SW480 (cell line): ENCODE results near the gene RASSF5.

Experiments used
- DNase-seq: peaks from one replicate; pipeline ENCODE4 v3.0.0-alpha.2; 2016; ENCODE audit warnings: low spot score

Gene RASSF5

GRCh38 chr1:206507284-206508129 lies at the start of gene RASSF5:
TSS of gene RASSF5 (plus strand) at chr1:206507531. CDS start at chr1:206507603, 72 bp downstream.
- peak; percentile 50 for DNase-seq

- DNase-seq: no peak
Measured at GRCh38 chr1:206459703-206460102, 47.6 kb upstream of the RASSF5 start.

GRCh38 chr1:206460836-206461426 lies 46.4 kb upstream of the RASSF5 start:
- no peak for DNase-seq

GRCh38 chr1:206461602-206462455 lies 45.5 kb upstream of the RASSF5 start:
- DNase-seq: peak; percentile 63

- DNase-seq: no peak
Measured at GRCh38 chr1:206463137-206463536, 44.2 kb upstream of the RASSF5 start.

GRCh38 chr1:206463911-206464310 lies 43.4 kb upstream of the RASSF5 start:
- no peak for DNase-seq

- no peak for DNase-seq
Measured at GRCh38 chr1:206464456-206464964, 42.8 kb upstream of the RASSF5 start.

GRCh38 chr1:206465951-206466350 lies 41.4 kb upstream of the RASSF5 start:
- DNase-seq: no peak

GRCh38 chr1:206466840-206467649 lies 40.3 kb upstream of the RASSF5 start:
- DNase-seq: no peak

- no peak for DNase-seq
Measured at GRCh38 chr1:206467915-206468314, 39.4 kb upstream of the RASSF5 start.

- DNase-seq: no peak
Measured at GRCh38 chr1:206468571-206468970, 38.8 kb upstream of the RASSF5 start.

GRCh38 chr1:206469411-206469932 lies 37.9 kb upstream of the RASSF5 start:
- DNase-seq: peak; percentile 39

GRCh38 chr1:206469933-206470691 lies 37.2 kb upstream of the RASSF5 start, which contains the start of gene IKBKE:
TSS of gene IKBKE (plus strand) at chr1:206470476. CDS start at chr1:206473228, 2,752 bp downstream.
- DNase-seq: peak; percentile 69

GRCh38 chr1:206470692-206471414 lies 36.5 kb upstream of the RASSF5 start:
- peak; percentile 66 for DNase-seq

- DNase-seq: no peak
Measured at GRCh38 chr1:206471415-206471801, 35.9 kb upstream of the RASSF5 start.

GRCh38 chr1:206472024-206472423 lies 35.3 kb upstream of the RASSF5 start:
- no peak for DNase-seq

GRCh38 chr1:206472454-206472853 lies 34.9 kb upstream of the RASSF5 start:
- peak; percentile 29 for DNase-seq

- DNase-seq: no peak
Measured at GRCh38 chr1:206472886-206473285, 34.4 kb upstream of the RASSF5 start.

GRCh38 chr1:206476058-206476457 lies 31.3 kb upstream of the RASSF5 start:
- DNase-seq: no peak

GRCh38 chr1:206476591-206476990 lies 30.7 kb upstream of the RASSF5 start:
- DNase-seq: no peak
